WERI-Rb-1 (cell line): ENCODE measurements around the gene LCA5.
"Not testable (repeated sequence)": the region's sequence is repeated elsewhere in the genome, so short reads cannot be mapped to it uniquely, and the experiment has no call there.

Source experiments
- DNase-seq: peaks from one replicate; pipeline ENCODE4 v3.0.0-alpha.2; 2020
- H3K27ac ChIP-seq: fragments of 250-450 bp; sonication (Bioruptor Pico); 2 replicates; pipeline ENCODE4 v1.5.1; 2020; ENCODE audit warnings: mild to moderate bottlenecking, moderate library complexity
- H3K27me3 ChIP-seq: fragments of 250-450 bp; sonication (Bioruptor Pico); 2 replicates; pipeline ENCODE4 v1.5.1; 2021; ENCODE audit warnings: mild to moderate bottlenecking, low read depth, moderate library complexity; ENCODE audit not compliant: insufficient read depth, severe bottlenecking
- H3K36me3 ChIP-seq: fragments of 250-450 bp; sonication (Bioruptor Pico); 2 replicates; pipeline ENCODE4 v1.5.1; 2020; ENCODE audit warnings: mild to moderate bottlenecking, moderate library complexity
- H3K4me3 ChIP-seq: 2 replicates; pipeline ENCODE4 v1.5.1; 2011; ENCODE audit warnings: low read depth, mild to moderate bottlenecking, control low read depth, low read length
- H3K9me3 ChIP-seq: fragments of 250-450 bp; sonication (Bioruptor Pico); 2 replicates; pipeline ENCODE4 v1.5.1; 2021; ENCODE audit warnings: mild to moderate bottlenecking, moderate library complexity; ENCODE audit not compliant: severe bottlenecking
- TF ChIP-seq, protein P1 (sequence below): IDR thresholded peaks from 2 replicates; pipeline ENCODE4 v1.5.1; 2011; ENCODE audit warnings: low read depth, mild to moderate bottlenecking, control low read depth, inconsistent platforms, low read length

Gene LCA5

GRCh38 chr6:79536585-79536953, 661 bp downstream of the LCA5 start:
- peaks cover 2% of the 10 kb centered on the region for H3K36me3 ChIP-seq
- DNase-seq = peak; percentile 8
- H3K4me3 ChIP-seq = peak overlapping the region; percentile 91
- H3K27ac ChIP-seq = peak overlapping the region; percentile 86
- TF ChIP-seq, protein P1, sequence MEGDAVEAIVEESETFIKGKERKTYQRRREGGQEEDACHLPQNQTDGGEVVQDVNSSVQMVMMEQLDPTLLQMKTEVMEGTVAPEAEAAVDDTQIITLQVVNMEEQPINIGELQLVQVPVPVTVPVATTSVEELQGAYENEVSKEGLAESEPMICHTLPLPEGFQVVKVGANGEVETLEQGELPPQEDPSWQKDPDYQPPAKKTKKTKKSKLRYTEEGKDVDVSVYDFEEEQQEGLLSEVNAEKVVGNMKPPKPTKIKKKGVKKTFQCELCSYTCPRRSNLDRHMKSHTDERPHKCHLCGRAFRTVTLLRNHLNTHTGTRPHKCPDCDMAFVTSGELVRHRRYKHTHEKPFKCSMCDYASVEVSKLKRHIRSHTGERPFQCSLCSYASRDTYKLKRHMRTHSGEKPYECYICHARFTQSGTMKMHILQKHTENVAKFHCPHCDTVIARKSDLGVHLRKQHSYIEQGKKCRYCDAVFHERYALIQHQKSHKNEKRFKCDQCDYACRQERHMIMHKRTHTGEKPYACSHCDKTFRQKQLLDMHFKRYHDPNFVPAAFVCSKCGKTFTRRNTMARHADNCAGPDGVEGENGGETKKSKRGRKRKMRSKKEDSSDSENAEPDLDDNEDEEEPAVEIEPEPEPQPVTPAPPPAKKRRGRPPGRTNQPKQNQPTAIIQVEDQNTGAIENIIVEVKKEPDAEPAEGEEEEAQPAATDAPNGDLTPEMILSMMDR = no peak
- H3K9me3 ChIP-seq = no peaks in the 10 kb centered on the region
- no peaks in the 10 kb centered on the region for H3K27me3 ChIP-seq

GRCh38 chr6:79529567-79529966, 7.7 kb downstream of the LCA5 start:
- H3K27me3 ChIP-seq, H3K36me3 ChIP-seq, DNase-seq, H3K4me3 ChIP-seq, H3K27ac ChIP-seq, H3K9me3 ChIP-seq: not testable (repeated sequence)

GRCh38 chr6:79526897-79527296, 10.3 kb downstream of the LCA5 start:
- TF ChIP-seq, protein P1 = no peak
- no peak overlapping the region for H3K27ac ChIP-seq
- DNase-seq = no peak

DNA sequence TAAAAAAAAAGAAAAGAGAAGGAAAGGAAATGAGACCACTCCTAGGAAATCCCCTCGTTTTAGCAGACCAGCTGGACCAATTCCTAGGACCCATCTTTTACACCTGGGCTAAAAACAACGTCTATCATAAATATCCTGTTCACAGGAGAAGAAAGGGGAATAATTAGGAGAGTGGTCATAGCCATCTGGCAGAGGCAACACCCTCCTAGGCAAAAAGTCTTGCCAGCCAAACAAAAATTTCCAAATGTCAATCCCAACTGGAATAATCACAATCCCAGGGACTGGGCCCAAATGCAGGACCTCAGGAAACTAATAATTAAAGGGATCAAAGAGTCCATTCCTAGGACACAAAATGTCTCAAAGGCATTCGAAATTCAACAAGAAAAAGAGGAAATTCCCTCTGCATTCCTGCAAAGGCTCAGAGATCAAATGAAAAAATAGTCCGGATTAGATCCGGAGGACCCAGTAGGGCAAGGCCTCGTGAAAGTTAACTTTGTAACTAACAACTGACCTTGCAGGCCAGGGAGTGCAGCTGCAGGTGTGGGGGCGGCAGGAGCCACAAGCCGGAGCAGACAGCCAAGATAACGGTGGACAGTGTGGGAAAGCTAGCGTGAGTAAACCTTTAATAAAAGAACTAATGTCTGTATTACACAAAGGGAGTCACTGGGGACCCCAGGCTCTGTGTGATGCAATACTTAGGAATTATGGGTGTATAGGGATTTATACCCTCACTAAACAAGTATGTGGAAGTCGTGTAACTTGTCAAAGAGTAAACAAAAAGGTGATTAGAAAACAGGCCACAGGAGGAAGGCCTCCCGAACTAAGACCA, 11.7 kb downstream of the LCA5 start:
- Histone ChIP-seq H3K36me3 (no peaks in the 10 kb centered on the region), H3K27ac (no peak overlapping the region), H3K9me3 (no peaks in the 10 kb centered on the region), H3K4me3 (no peak overlapping the region), H3K27me3 (no peaks in the 10 kb centered on the region)
- TF ChIP-seq, protein P1 = no peak
- no peak for DNase-seq

More at GRCh38 chr6:79526897-79527296, 10.3 kb downstream of the LCA5 start:
- H3K9me3 ChIP-seq = no peaks in the 10 kb centered on the region
- no peaks in the 10 kb centered on the region for H3K36me3 ChIP-seq
- no peaks in the 10 kb centered on the region for H3K27me3 ChIP-seq
- no peak overlapping the region for H3K4me3 ChIP-seq

GRCh38 chr6:79524065-79524464, 13.2 kb downstream of the LCA5 start:
- TF ChIP-seq, protein P1 = no peak
- Histone ChIP-seq H3K9me3 (no peaks in the 10 kb centered on the region), H3K27me3 (no peaks in the 10 kb centered on the region), H3K27ac (no peak overlapping the region), H3K4me3 (no peak overlapping the region), H3K36me3 (no peaks in the 10 kb centered on the region)
- no peak for DNase-seq

DNA sequence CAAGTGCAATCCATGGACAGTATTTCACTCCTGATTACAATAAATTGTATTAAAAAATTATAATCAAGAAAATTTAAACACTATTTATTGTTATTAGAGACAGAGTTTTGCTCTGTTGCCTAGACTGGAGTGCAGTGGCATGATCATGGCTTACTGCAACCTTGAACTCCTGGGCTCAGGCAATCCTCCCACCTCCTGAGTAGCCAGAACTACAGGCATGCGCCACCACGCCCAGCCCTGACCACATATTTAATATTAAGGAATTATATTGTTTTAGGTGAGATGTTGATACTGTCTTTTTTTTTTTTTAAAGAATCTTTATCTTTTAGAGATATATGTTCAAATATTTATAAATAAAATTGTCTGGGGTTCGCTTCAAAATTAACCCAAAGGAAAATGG, 14.6 kb downstream of the LCA5 start:
- Histone ChIP-seq H3K9me3 (no peaks in the 10 kb centered on the region), H3K27ac (no peak overlapping the region), H3K27me3 (no peaks in the 10 kb centered on the region), H3K4me3 (no peak overlapping the region), H3K36me3 (no peaks in the 10 kb centered on the region)
- TF ChIP-seq, protein P1 = no peak
- DNase-seq = no peak
